AG04449 (cell line): ENCODE data around the gene PAPOLB.

Source experiments
- CTCF ChIA-PET: fragments of 350-600 bp; formaldehyde crosslinking; extraction: SDS; loops from one replicate; lab custom pipeline; 2021; ENCODE audit warnings: antibody characterized with exemption; lab: Yijun Ruan, JAX
- POLR2A ChIA-PET: fragments of 400-600, 350-600 bp; formaldehyde crosslinking; extraction: SDS; loops from one replicate; lab custom pipeline; 2020; ENCODE audit warnings: antibody characterized with exemption, inconsistent platforms; lab: Yijun Ruan, JAX
- DNase-seq: peaks from one replicate; pipeline ENCODE4 v3.0.0-alpha.2; 2010; ENCODE audit warnings: low read depth, low spot score
- H3K4me3 ChIP-seq: 2 replicates; pipeline ENCODE4 v1.5.1; 2011; ENCODE audit warnings: low read depth, mild to moderate bottlenecking, control low read depth, low read length
- TF ChIP-seq, protein P1 (sequence below): IDR thresholded peaks from one replicate; pipeline ENCODE4 v1.5.1; 2011; ENCODE audit warnings: mild to moderate bottlenecking, moderate library complexity, low read length, control low read depth, inconsistent platforms; ENCODE audit not compliant: insufficient read depth; ENCODE audit errors: missing control alignments

The PAPOLB gene

DNA sequence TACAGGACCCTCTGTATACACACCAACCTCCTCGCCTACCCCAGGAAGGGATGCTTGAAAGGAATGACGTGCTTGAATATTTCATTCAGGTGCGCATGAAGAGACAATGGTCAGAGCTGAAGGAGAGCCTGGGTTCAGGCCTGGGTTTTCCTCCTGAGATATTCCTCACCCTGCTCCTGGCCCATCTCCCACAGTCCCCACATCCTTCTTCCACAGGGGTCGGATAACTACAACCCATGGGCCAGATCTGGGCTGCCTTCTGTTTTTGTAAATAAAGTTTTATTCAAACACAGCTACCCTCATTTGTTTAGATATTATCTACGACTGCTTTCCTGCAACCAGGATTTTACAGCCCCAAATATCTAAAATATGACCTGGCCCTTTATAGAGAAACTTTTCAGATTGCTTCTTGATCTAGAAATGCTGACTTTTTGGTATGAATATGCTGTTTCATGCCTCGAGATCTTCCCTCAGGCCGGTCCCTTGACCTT is 23.5 kb upstream of the PAPOLB start:
- ChIA-PET CTCF (interaction anchor here (0.7 to 4.4 kb wide), 3 partner anchors 15 to 87 kb away, joined by 3 to 34 read pairs (median 5); no protein-coding TSS in a partner anchor), POLR2A (no interaction called here)
- no peak overlapping the region for H3K4me3 ChIP-seq
- TF ChIP-seq, protein P1, sequence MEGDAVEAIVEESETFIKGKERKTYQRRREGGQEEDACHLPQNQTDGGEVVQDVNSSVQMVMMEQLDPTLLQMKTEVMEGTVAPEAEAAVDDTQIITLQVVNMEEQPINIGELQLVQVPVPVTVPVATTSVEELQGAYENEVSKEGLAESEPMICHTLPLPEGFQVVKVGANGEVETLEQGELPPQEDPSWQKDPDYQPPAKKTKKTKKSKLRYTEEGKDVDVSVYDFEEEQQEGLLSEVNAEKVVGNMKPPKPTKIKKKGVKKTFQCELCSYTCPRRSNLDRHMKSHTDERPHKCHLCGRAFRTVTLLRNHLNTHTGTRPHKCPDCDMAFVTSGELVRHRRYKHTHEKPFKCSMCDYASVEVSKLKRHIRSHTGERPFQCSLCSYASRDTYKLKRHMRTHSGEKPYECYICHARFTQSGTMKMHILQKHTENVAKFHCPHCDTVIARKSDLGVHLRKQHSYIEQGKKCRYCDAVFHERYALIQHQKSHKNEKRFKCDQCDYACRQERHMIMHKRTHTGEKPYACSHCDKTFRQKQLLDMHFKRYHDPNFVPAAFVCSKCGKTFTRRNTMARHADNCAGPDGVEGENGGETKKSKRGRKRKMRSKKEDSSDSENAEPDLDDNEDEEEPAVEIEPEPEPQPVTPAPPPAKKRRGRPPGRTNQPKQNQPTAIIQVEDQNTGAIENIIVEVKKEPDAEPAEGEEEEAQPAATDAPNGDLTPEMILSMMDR, result no peak
- no peak for DNase-seq

DNA sequence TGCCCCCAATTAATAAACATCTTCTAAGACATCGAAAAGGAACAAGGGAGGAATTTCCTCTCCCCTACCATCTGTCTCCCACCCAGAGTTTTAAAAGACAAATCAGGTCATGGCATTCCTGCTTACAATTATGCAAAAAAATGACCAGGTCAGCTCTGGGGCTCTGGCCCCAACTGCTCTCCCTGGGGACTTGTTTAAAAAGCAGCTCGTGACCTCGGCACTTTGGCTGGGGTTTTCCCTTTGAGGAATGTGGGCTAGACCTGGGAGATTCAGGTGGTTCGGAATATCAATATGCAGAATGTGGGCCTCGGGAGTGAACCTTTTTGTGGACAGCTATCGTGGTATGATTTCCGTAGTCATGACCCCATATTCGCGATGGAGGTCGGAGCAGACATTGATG is 22.3 kb upstream of the PAPOLB start:
- no peak for DNase-seq
- CTCF ChIA-PET, result interaction anchor here (0.9 to 4.4 kb wide), 14 partner anchors 9 to 123 kb away, joined by 3 to 34 read pairs (median 6); partner anchors contain the start of gene PAPOLB
- POLR2A ChIA-PET, result no interaction called here
- H3K4me3 ChIP-seq, result no peak overlapping the region
- TF ChIP-seq, protein P1, result no peak

DNA sequence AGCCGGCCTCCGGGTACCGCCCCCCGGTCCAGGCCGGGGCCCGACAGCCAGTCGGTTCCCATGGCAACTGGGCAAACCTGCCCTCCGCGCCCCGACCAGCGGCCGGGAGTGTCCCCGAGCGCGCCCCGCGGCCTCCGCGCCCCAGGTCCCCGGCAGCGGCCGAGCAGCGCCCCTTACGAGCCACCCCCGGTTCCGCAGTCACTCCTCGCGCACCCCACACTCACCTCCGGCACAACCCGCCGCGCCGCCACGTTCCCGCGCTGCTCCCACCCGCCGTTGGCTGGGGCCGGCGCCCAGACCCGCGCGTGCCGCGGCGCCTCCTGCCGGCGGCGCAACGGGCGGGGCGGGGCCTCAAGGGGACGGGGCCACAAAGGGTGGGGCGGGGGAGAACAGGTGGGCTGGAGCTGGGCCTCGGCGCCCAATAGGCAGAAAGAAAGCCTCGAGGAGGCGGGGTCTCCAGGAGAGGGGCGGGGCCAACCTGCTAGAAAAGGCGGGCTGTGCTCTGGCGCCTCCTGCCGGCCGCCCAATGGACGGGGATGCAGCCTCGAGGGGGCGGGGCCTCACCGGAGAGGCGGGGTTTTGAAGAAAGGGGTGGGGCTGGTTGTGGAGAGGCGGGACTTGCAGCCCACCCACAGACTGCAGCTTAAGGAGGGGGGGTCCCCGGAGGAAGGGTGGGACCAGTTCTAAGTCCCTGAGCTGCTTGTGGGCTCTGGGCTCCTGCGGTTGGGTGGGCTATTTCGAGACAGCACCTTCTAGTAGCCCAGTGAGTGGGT is 21.7 kb upstream of the PAPOLB start, which contains the start of gene RADIL:
Gene RADIL, minus strand, starts transcription at position 345 of the 773 bp plus-strand sequence. CDS start 5,577 bp downstream, outside the sequence.
- peak; percentile 16 for DNase-seq
- ChIA-PET CTCF (interaction anchor here (0.7 to 4.4 kb wide), 19 partner anchors 9 to 253 kb away, joined by 3 to 34 read pairs (median 6); partner anchors contain the start of gene PAPOLB), POLR2A (no interaction called here)
- H3K4me3 ChIP-seq, result peak within 1 kb of the TSS; percentile 54
- TF ChIP-seq, protein P1, result peak; percentile 93

DNA sequence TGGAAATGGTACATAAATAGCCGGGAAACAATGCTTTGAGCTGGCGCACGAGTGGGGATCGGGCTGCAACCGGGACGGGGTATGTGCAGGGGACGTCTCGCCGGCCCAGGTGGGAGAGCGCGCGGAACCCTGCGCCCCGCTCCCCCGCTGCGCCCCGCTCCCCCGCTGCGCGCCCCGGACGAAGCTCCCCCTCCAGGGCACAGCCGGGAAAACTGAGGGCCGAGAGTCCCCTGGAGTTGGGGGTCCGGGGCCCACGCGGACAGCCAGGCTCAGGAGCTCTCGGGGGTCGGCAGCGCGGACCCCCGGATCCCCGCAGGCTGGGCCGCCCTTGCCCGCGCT is 21.2 kb upstream of the PAPOLB start:
- DNase-seq, result no peak
- TF ChIP-seq, protein P1, result no peak
- ChIA-PET POLR2A (no interaction called here), CTCF (interaction anchor here (0.7 to 4.4 kb wide), 15 partner anchors 9 to 252 kb away, joined by 3 to 34 read pairs (median 6); partner anchors contain the start of gene PAPOLB)
- peak overlapping the region; percentile 54 for H3K4me3 ChIP-seq

DNA sequence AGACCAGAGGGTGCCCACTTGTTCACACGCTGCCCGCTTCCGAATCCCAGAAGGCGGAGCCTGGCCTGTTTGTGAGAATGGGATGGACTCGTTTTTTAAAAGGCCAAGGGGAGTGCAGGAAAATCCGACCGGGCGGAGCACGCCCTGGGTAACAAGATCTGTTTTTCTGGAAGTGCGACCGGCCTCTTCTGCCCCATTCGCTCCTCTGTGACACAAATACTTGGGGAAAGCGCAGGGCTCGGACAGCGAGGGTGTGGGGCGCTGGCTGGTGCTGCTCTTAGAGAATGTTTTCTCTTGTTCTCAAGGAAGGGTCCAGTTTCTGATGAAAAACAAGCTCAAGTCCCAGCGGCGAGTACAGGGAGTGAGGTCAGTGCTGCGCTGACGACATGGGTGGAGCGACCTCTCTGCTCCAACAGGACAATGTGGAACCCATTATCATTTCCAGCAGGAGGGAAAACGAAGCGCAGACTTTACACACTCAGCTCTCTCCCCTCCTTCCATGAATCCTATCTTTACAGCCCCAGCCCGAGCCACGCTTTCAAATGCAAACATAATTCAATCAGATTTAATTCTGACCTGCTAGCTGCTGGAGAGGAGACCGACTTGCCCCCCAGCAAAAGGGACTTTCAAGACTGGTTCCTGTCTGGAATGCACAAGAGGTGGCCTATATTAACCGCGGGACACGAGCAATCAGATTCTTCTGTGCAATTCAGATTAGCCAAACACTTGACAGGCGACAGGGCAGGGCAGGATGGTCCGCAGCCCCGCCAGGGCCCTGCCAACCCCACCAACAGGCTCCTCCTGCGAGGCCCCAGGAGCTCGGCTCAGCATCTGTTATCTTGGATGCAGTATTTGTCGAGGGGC is 20.6 kb upstream of the PAPOLB start:
- no peak for DNase-seq
- ChIA-PET POLR2A (no interaction called here), CTCF (interaction anchor here (0.7 to 4.4 kb wide), 11 partner anchors 10 to 252 kb away, joined by 3 to 34 read pairs (median 6); partner anchors contain the start of gene PAPOLB)
- peak overlapping the region; percentile 54 for H3K4me3 ChIP-seq
- TF ChIP-seq, protein P1, result no peak
